HG03354 (cell line): Measurements from ENCODE around the gene MYO1B.

Experiments
- ATAC-seq: cut with Tn5 transposase; IDR thresholded peaks from one replicate; pipeline ENCODE4 v1.9.1; 2021; ENCODE audit warnings: mild to moderate bottlenecking; ENCODE audit not compliant: unreplicated experiment, poor library complexity, severe bottlenecking

Gene MYO1B

GRCh38 chr2:191385416-191386160 is 140.4 kb downstream of the MYO1B start:
- no peak for ATAC-seq

DNA sequence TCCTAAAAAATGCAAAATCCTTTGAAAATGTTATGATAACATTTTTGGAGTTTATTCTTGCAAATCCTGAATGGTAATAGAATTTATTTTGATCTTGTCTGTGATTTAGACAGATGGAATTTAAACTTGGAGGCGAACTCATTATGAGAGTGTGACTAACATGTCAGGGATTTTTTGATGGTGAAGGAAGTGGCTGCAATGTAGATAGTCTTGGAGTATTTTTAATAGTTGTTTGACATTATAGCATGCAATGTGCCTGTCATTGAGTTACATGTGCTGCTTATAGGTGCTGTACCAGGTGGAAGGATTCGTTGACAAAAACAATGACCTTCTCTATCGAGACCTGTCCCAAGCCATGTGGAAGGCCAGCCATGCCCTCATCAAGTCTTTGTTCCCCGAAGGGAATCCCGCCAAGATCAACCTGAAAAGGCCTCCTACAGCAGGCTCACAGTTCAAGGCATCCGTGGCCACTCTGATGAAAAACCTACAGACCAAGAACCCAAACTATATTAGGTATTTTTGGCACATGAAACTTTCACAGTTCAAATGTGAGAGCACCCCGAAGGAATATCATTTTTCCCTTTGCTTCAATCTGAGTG is 141.8 kb downstream of the MYO1B start:
- no peak for ATAC-seq

DNA sequence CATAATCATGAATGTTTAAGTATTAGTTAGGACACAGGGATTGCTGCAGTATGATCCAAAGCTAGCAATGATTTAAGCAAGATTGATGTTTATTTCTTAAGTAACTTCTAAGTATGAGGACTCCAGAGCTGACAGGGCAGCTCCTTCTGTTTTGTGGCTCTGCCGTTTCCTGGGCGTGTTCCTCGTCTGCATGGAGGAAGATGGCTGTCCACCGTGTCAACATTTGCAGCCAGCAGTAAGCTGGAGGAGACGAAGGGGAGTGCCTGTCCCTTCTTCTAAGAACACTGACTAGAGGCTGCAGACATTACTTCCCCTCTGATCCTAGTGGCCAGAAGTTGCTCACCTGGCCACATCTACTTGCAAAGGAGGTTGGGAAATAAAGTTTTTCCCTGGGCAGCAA is 144.1 kb downstream of the MYO1B start:
- no peak for ATAC-seq

- ATAC-seq = no peak
These were observed 146.0 kb downstream of the MYO1B start for GRCh38 chr2:191391171-191391570.

DNA sequence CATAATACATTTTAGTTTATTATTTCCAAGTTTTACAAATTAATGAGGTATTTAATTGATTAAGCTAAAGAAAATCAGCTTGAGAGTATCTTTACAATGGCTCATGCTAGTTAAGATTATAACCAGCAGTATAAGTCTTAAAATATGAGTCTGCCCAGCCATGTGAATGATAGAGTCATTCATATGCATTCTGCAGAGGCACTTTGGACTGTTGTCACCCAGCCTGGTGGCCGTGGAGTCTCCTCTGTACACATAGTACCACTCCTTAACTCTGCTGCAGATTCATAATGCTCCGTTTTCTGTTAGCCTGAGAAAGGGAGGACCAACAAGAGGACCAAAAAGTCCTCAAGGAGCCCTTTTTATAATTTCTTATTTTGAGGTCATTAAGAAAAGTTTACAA is 148.8 kb downstream of the MYO1B start:
- ATAC-seq = no peak

GRCh38 chr2:191396794-191397193 is 151.6 kb downstream of the MYO1B start:
- ATAC-seq = no peak

GRCh38 chr2:191399601-191400000 is 154.4 kb downstream of the MYO1B start:
- no peak for ATAC-seq

- ATAC-seq = no peak
These were observed 156.1 kb downstream of the MYO1B start for GRCh38 chr2:191401287-191401686.

DNA sequence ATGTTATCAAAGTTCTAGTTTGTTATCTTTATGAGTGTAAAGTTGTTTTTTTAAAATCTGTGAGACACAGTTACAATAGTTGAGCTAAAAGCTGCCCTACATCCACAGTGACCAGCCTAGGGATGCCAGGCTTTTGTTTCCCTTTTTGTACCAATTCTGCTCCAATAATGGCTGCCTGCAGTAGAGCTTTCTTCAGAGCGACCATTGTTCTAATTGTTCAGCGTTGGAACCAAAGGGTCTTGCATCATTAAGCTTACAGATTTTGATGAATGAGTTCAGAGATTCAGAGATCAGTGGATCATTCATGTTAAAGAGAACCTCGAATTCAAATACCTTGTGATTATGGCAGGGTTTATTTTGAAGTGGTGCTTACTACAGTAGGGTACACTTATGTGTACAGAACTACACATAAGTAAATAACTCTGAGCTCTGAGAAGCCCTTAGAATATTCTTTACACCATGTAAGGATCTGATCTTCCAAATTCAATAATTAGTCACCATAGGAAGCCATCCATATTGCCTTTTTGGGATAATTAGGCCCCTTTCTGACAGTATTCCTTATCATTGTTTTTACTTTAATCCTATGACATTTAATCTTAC is 157.9 kb downstream of the MYO1B start:
- ATAC-seq = no peak

- no peak for ATAC-seq
These were observed 159.4 kb downstream of the MYO1B start for GRCh38 chr2:191404568-191404991.

GRCh38 chr2:191405546-191405945 is 160.3 kb downstream of the MYO1B start:
- no peak for ATAC-seq

DNA sequence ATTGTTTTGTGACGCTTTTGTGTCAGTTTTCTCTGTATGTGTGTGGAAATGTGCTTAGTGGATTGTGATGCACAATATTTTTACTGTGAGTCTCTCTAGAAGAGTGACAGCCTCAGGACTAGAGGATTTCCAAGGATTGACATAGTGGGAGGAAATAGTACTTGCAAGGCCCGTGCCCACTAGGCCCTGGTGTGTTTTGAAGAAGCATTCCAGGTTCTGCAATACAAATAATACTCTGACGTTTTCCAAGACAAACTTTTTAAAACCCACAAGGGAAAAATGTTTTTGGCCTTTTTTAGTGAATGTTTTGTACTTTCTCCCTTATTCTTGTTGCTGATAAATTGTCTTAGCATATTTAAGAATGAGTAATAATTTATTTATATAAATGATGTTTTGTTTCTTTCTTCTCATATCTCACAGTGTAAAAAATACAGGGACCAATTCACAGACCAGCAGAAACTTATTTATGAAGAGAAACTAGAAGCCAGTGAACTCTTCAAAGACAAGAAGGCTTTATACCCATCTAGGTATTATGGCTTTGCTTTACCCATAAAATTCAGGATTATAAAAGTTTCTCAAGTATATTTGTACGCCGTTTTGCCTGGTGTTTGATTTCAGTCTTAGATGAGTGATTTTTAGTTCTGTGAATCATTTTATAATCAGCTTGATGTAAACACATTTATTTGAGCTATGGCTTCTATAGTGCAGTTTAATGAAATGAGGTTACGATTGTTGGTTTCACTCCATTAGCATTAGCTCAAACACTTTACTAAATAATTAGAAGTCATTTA is 165.6 kb downstream of the MYO1B start:
- ATAC-seq = no peak

DNA sequence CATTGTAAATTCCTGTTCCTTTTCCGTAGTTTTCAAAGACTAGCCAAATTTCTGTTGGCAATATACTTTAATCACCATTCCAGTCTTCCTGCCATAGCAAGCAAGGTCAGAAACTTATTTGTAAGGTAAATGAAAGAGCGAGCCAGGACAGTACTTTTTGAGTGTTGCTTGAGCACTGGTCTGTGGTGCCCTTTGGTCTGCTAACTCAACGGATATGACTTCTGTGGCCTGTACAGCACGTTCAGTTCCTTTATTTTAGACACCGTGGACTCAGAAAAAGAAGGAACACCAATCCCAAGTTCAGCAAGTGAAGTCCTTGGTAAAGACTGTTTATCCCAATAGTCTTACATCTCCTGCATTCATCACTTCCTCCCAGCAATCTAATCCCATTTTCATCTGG is 166.3 kb downstream of the MYO1B start:
- no peak for ATAC-seq

- no peak for ATAC-seq
These were observed 167.1 kb downstream of the MYO1B start for GRCh38 chr2:191412353-191412752.

GRCh38 chr2:191415101-191415500 is 169.9 kb downstream of the MYO1B start:
- ATAC-seq = no peak

DNA sequence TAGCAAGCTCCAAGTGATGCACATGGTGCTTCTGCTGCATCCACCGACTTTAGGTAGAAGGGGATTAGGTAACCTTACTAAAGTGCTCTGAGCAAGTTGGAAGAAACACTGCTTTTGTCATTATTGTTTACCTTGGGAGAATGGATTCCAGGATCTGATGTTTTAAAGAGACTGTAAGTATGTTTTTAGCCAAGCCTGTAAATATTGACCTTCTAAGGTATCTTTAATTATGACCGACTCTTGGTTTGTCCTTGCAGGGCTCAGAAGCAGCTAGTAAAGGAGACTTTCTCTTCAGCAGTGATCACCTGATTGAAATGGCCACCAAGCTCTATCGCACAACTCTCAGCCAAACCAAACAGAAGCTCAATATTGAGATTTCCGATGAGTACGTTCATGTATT is 170.7 kb downstream of the MYO1B start:
- ATAC-seq = no peak

DNA sequence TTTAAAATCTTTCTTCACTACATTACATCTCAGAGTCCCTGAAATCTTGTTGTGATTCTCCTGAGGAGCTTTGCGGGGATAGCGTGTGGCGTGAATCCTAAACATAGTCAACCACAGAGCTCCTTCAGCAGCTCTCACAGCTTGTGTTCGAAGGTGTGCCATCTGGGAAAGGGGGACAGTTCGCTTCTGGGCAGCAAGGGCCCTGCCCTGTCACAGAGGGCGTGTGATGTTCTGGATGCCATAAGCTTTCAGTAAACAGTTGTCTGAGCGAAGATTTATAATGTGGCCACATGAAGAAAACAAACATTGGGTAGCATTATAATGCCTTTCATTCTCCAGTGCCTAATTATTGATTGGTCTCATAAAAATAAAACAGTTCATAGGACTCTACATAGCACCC is 172.5 kb downstream of the MYO1B start:
- ATAC-seq = no peak

DNA sequence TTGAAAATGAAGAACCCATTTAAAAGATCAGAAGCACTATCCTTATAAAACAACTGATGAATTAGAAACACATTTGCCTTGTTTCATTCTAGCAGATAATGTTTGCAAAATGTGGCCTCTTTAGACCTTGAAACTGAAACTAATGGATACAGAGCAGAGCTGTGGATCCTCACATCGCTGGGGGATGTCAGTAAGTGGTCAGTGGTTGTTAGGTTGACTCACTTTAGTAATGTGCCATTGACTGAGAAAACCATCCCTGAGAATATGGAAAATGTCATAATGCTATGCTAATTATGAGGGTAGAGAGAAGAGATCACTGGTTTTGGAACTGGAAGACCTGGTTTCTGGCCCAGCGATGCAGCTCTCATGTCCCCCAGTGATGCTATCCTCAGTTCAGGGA is 176.7 kb downstream of the MYO1B start:
- peak; percentile 41 for ATAC-seq

GRCh38 chr2:191427031-191427430 is 181.8 kb downstream of the MYO1B start:
- no peak for ATAC-seq

DNA sequence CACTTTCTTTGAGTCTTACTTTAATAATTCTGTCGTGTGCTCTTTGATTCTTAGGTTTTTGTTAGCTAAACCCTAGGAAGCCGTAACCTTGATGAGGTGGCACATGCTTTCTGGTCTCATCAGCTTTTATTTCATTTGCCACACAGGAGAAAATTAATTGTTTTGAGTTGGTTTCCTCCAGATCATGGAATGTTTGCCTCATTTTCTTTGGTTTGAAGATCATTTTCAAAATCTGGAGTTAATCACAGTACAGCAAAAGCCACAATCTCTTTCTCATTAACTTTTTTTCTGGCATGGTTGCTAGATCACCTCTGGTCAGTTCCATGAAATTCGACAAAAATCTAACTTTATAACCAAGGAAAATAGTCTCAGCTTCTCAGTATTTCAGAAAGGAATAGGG is 182.9 kb downstream of the MYO1B start:
- ATAC-seq = no peak
